CD4-positive, alpha-beta T cell (primary cell): ENCODE data around the gene TPGS2. TPM values are rescaled to one million over a fixed set of nuclear protein-coding genes. Genes with fewer than 3 reads are reported as not detected.

ENCODE experiments used
- ATAC-seq: fragments of 200-7000 bp; cut with Tn5 transposase; one replicate; pipeline ENCODE4 v1.10.0; 2022; ENCODE audit warnings: mild to moderate bottlenecking; ENCODE audit not compliant: poor library complexity
- CTCF ChIA-PET: fragments of 350-600 bp; sonication (Branson Sonifier 250); formaldehyde crosslinking; loops from one replicate; lab custom pipeline; 2021; ENCODE audit warnings: antibody characterized with exemption, inconsistent platforms; lab: Charles Lee
- POLR2A ChIA-PET: fragments of 350-600 bp; sonication (Branson Sonifier 250); formaldehyde crosslinking; loops from one replicate; lab custom pipeline; 2021; ENCODE audit warnings: antibody characterized with exemption, inconsistent platforms; lab: Charles Lee
- DNase-seq, 14 experiments: peaks; one replicate each; pipeline ENCODE4 v3.0.0-alpha.2; 2013 to 2020; ENCODE audit warnings: mixed read lengths in 2 of 14
- H3K27ac ChIP-seq, 2 donors: one replicate each; pipeline versions ENCODE4 v1.5.1 to v1.7.0; 2013; ENCODE audit warnings: low read length in 2 of 2, low read depth in 1 of 2, mild to moderate bottlenecking in 1 of 2
- H3K27me3 ChIP-seq, 2 experiments: 1 replicate in 1 of 2; 2 replicates in 1 of 2; pipeline versions ENCODE4 v1.6.1 to v1.7.0; 2013; ENCODE audit warnings: low read length in 2 of 2, control low read depth in 1 of 2, mild to moderate bottlenecking in 1 of 2, moderate library complexity in 1 of 2; ENCODE audit not compliant: insufficient read depth in 2 of 2, control insufficient read depth in 1 of 2
- H3K36me3 ChIP-seq: one replicate; pipeline ENCODE4 v1.6.1; 2013; ENCODE audit warnings: low read length, control low read depth; ENCODE audit not compliant: insufficient read depth
- H3K4me1 ChIP-seq: one replicate; pipeline ENCODE4 v1.6.1; 2013; ENCODE audit warnings: low read length, control low read depth; ENCODE audit not compliant: insufficient read depth
- H3K4me3 ChIP-seq: one replicate; pipeline ENCODE4 v1.5.1; 2013; ENCODE audit warnings: mild to moderate bottlenecking, low read length, moderate library complexity
- H3K9me3 ChIP-seq, 2 experiments: 1 replicate in 1 of 2; 2 replicates in 1 of 2; pipeline versions ENCODE4 v1.6.1 to v1.7.0; 2013; ENCODE audit warnings: low read length in 2 of 2, mild to moderate bottlenecking in 2 of 2, control low read depth in 1 of 2, moderate library complexity in 1 of 2; ENCODE audit not compliant: control insufficient read depth in 1 of 2, insufficient read depth in 1 of 2
- H3K27ac Mint-ChIP-seq: one replicate; pipeline ENCODE4 v1.8.0; 2020; ENCODE audit warnings: mixed read lengths
- H3K27me3 Mint-ChIP-seq: one replicate; pipeline ENCODE4 v1.8.0; 2021; ENCODE audit warnings: mixed read lengths
- H3K36me3 Mint-ChIP-seq: one replicate; pipeline ENCODE4 v1.8.0; 2021; ENCODE audit warnings: low read depth, mixed read lengths
- H3K4me1 Mint-ChIP-seq: one replicate; pipeline ENCODE4 v1.8.0; 2021; ENCODE audit warnings: low read depth, mixed read lengths
- H3K4me3 Mint-ChIP-seq: one replicate; pipeline ENCODE4 v1.8.0; 2020; ENCODE audit warnings: mild to moderate bottlenecking, mixed read lengths
- H3K9me3 Mint-ChIP-seq: one replicate; pipeline ENCODE4 v1.8.0; 2020; ENCODE audit warnings: mixed read lengths
- CTCF ChIP-seq: fragments of 200-600 bp; IDR thresholded peaks from one replicate; pipeline ENCODE4 v1.8.0; 2022; ENCODE audit warnings: antibody characterized with exemption, mild to moderate bottlenecking
- intact Hi-C, 2 experiments: fragments of 100-400 bp; cut with DNase I in 1 of 2; cut with micrococcal nuclease in 1 of 2; formaldehyde crosslinking; loops; one replicate each; pipeline versions ENCODE4 v1.15.1 to v1.9.0; 2023 to 2025; cut with DNase I, micrococcal nuclease
- total RNA-seq, 174 experiments: library from RNA in 2 of 174; stranded (reverse) in 2 of 174; gene quantifications; one replicate each; pipeline ENCODE4 v1.2.3 and lab custom pipeline; 2021 to 2026

TPGS2 gene
- total RNA-seq, 2 experiments from 2014 or later = 16.4 to 19.0 TPM

DNA sequence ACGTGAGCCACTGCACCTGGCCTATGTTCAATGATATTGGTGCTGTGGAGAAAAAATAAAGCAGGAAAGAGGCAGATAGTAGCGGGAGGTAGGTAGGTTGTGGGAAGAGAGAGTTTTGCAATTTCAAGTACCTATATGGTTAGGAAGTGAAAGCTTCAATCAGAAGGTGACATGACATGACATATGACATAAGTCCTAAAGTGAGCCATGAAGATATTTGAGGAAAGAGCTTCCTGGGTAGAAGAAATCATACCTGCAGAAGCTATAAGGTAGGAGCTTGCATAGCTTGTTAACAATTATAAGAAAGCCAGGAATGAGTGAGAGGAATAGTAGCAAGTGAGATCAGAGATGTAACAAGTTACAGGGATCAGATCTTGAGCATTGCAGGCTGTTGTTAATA, 4.3 kb upstream of the TPGS2 start:
- POLR2A ChIA-PET = no interaction called here
- Histone ChIP-seq H3K27me3 (no peaks in the 10 kb centered on the region), H3K4me3 (no peak overlapping the region), H3K36me3 (peaks cover 12% of the 10 kb centered on the region), H3K4me1 (peaks cover 14% of the 10 kb centered on the region), H3K9me3 (no peaks in the 10 kb centered on the region), H3K27ac (no peak overlapping the region)
- ATAC-seq (no peak), DNase-seq (no peak)
- H3K9me3 Mint-ChIP-seq = no peaks in the 10 kb centered on the region
- H3K36me3 Mint-ChIP-seq = peaks cover 34% of the 10 kb centered on the region
- no peak overlapping the region for H3K27ac Mint-ChIP-seq
- intact Hi-C loops = no loop called here
- CTCF ChIA-PET = no interaction called here
- no peaks in the 10 kb centered on the region for H3K27me3 Mint-ChIP-seq
- TF ChIP-seq CTCF = no peak
- H3K4me3 Mint-ChIP-seq = no peak overlapping the region
- peaks cover 34% of the 10 kb centered on the region for H3K4me1 Mint-ChIP-seq

GRCh38 chr18:36831139-36831538, 2.3 kb upstream of the TPGS2 start:
- Histone ChIP-seq H3K36me3 (peaks cover 12% of the 10 kb centered on the region), H3K4me1 (peaks cover 24% of the 10 kb centered on the region), H3K27ac (no peak overlapping the region), H3K4me3 (no peak overlapping the region), H3K27me3 (no peaks in the 10 kb centered on the region), H3K9me3 (no peaks in the 10 kb centered on the region)
- no peaks in the 10 kb centered on the region for H3K9me3 Mint-ChIP-seq
- ChIA-PET CTCF (no interaction called here), POLR2A (no interaction called here)
- DNase-seq = no peak
- peaks cover 53% of the 10 kb centered on the region for H3K4me1 Mint-ChIP-seq
- H3K27me3 Mint-ChIP-seq = no peaks in the 10 kb centered on the region
- peak overlapping the region; percentile 61 for H3K4me3 Mint-ChIP-seq
- intact Hi-C loops = no loop called here
- peaks cover 15% of the 10 kb centered on the region for H3K36me3 Mint-ChIP-seq
- no peak for TF ChIP-seq CTCF
- ATAC-seq = no peak
- peak overlapping the region; percentile 73 for H3K27ac Mint-ChIP-seq

DNA sequence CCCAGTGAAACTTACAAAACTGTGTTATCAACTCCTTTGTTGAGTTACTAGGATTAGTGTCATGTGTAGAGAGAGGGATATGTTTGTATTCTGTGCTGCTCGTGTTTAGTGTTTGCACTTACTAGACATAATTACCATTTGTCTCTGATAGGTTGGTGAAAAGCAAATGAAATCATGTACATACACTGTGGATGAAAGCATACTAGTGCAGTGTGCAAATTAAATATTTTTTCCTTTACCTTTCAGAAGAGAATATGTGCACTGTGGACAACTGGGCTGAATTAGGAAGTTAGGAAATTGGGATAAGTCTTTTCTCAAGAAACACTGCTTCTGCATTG, 1.3 kb upstream of the TPGS2 start:
- peaks cover 24% of the 10 kb centered on the region for H3K4me1 ChIP-seq
- H3K27ac Mint-ChIP-seq = peak overlapping the region; percentile 73
- H3K27ac ChIP-seq = peak overlapping the region in 1 of 2 donors; percentile 78
- ATAC-seq (no peak), DNase-seq (no peak)
- POLR2A ChIA-PET = interaction anchor here (1.1 to 2.2 kb wide), 2 partner anchors 16 to 701 kb away, joined by 3 to 12 read pairs; partner anchors contain the start of genes ELP2 and SLC39A6
- TF ChIP-seq CTCF = no peak
- no peak overlapping the region for H3K4me3 ChIP-seq
- no peaks in the 10 kb centered on the region for H3K9me3 ChIP-seq
- intact Hi-C loops = no loop called here
- CTCF ChIA-PET = no interaction called here
- H3K36me3 Mint-ChIP-seq = peaks cover 5% of the 10 kb centered on the region
- H3K27me3 Mint-ChIP-seq = no peaks in the 10 kb centered on the region
- H3K4me1 Mint-ChIP-seq = peaks cover 53% of the 10 kb centered on the region
- no peaks in the 10 kb centered on the region for H3K27me3 ChIP-seq
- H3K9me3 Mint-ChIP-seq = no peaks in the 10 kb centered on the region
- H3K36me3 ChIP-seq = peaks cover 1% of the 10 kb centered on the region
- H3K4me3 Mint-ChIP-seq = peak overlapping the region; percentile 87
